Transverse colon (tissue), 4 donors: ENCODE measurements around the gene PCBD2. TPM values are rescaled to one million over a fixed set of nuclear protein-coding genes. Genes with fewer than 3 reads are reported as not detected.

Experiments
- DNase-seq: peaks from one replicate; pipeline ENCODE4 v3.0.0-alpha.2; 2019
- H3K27ac ChIP-seq, 4 donors: fragments of 200-600 bp; sonication (generic); 2 replicates each; pipeline ENCODE4 v1.5.1; 2016 to 2018; ENCODE audit warnings: inconsistent platforms in 4 of 4
- H3K27me3 ChIP-seq: fragments of 200-600 bp; sonication (generic); 2 replicates; pipeline ENCODE4 v1.5.1; 2017; ENCODE audit warnings: inconsistent platforms
- H3K36me3 ChIP-seq, 4 donors: fragments of 200-600 bp; sonication (generic); 2 replicates each; pipeline ENCODE4 v1.5.1; 2017 to 2019; ENCODE audit warnings: inconsistent platforms in 4 of 4
- H3K4me1 ChIP-seq, 4 donors: fragments of 200-600 bp; sonication (generic); 2 replicates each; pipeline ENCODE4 v1.5.1; 2017 to 2020; ENCODE audit warnings: inconsistent platforms in 4 of 4
- H3K4me3 ChIP-seq, 4 donors: fragments of 200-600 bp; sonication (generic); 1 replicate in 1 of 4; 2 replicates in 3 of 4; pipeline versions ENCODE4 v1.5.1 to v1.6.1; 2017 to 2019; ENCODE audit warnings: inconsistent platforms in 4 of 4
- H3K9me3 ChIP-seq, 2 donors: fragments of 200-600 bp; sonication (generic); 2 replicates each; pipeline ENCODE4 v1.5.1; 2017 to 2019; ENCODE audit warnings: inconsistent platforms in 2 of 2
- CTCF ChIP-seq, 5 experiments: fragments of 200-600 bp in 3 of 5; fragments of 450-650 bp in 2 of 5; sonication (generic) in 3 of 5; IDR thresholded peaks; 1 replicate in 2 of 5; 2 replicates in 3 of 5; pipeline ENCODE4 v1.5.1; 2016 to 2017; ENCODE audit warnings: antibody characterized with exemption in 5 of 5, inconsistent platforms in 3 of 5, mild to moderate bottlenecking in 2 of 5, moderate library complexity in 1 of 5
- EP300 ChIP-seq: sonication (generic); formaldehyde crosslinking; IDR thresholded peaks from one replicate; pipeline ENCODE4 v1.6.1; 2017; ENCODE audit warnings: antibody characterized with exemption, low read depth
- POLR2A ChIP-seq: fragments of 450-650 bp; IDR thresholded peaks from one replicate; pipeline ENCODE4 v1.6.1; 2016; ENCODE audit warnings: antibody characterized with exemption, mild to moderate bottlenecking, moderate library complexity
- POLR2AphosphoS5 ChIP-seq, 3 donors: sonication (generic); formaldehyde crosslinking; IDR thresholded peaks; one replicate each; pipeline ENCODE4 v1.6.1; 2016; ENCODE audit warnings: antibody characterized with exemption in 3 of 3
- WGBS, 2 donors: methylation state at CpG; one replicate each; pipeline ENCODE4 v1.1.5; 2018; ENCODE audit warnings: low coverage in 1 of 2; 5-methylcytosine and 5-hydroxymethylcytosine counted together
- in situ Hi-C, 4 donors: fragments of 200-750 bp; cut with MboI; loops; one replicate each; pipeline versions ENCODE4 v1.15.0 to v1.15.1; 2017; ENCODE audit warnings: low sequenced_read_pairs in 3 of 4, low pct_ligation_motif_present in 1 of 4, low pct_unique_long_range_greater_than_20kb in 1 of 4
- intact Hi-C: fragments of 100-400 bp; cut with DNase I; formaldehyde crosslinking; loops from one replicate; pipeline ENCODE4 v1.15.1; 2023; ENCODE audit warnings: low total_unique reads
- total RNA-seq, 4 donors: library from RNA; depleted of rRNA; stranded (reverse); fragments of >200 nt; gene quantifications; one replicate each; pipeline ENCODE4 v1.1.0, GENCODE V29; 2016

The PCBD2 gene
- total RNA-seq, 4 donors from 2014 or later, result 6.4 to 28.9 (median 11.6) TPM

GRCh38 chr5:134889335-134889734 is 15.6 kb upstream of the PCBD2 start:
- whole genome bisulfite sequencing, 2 donors, result 96% methylated on average over 8 of the region's 8 CpGs; no CpG with 5 or more reads in 1 of the 2 donors
- Histone ChIP-seq H3K27ac (no peak overlapping the region), H3K36me3 (peaks cover 0 to 7% (median 0%) of the 10 kb centered on the region in 4 donors), H3K4me3 (no peak overlapping the region), H3K9me3 (no peaks in the 10 kb centered on the region), H3K4me1 (no peaks in the 10 kb centered on the region), H3K27me3 (no peaks in the 10 kb centered on the region)
- in situ Hi-C loops (no loop called here), intact Hi-C loops (no loop called here)
- DNase-seq, result no peak
- TF ChIP-seq EP300 (no peak), POLR2AphosphoS5 (IDR thresholded peaks at IDR 0.05) (no peak), POLR2A (no peak), CTCF (IDR thresholded peaks at IDR 0.05) (no peak)

GRCh38 chr5:134891473-134891872 is 13.5 kb upstream of the PCBD2 start:
- no peak overlapping the region for H3K27ac ChIP-seq
- intact Hi-C loops, result no loop called here
- H3K4me1 ChIP-seq, result no peaks in the 10 kb centered on the region
- in situ Hi-C loops, result no loop called here
- WGBS, 2 donors, result 100% methylated on average over 1 of the region's 1 CpG
- no peak overlapping the region for H3K4me3 ChIP-seq
- TF ChIP-seq EP300, result no peak
- TF ChIP-seq CTCF (IDR thresholded peaks at IDR 0.05), result no peak
- no peak for TF ChIP-seq POLR2AphosphoS5 (IDR thresholded peaks at IDR 0.05)
- TF ChIP-seq POLR2A, result no peak
- peaks cover 0 to 7% (median 0%) of the 10 kb centered on the region in 4 donors for H3K36me3 ChIP-seq
- H3K27me3 ChIP-seq, result no peaks in the 10 kb centered on the region
- no peaks in the 10 kb centered on the region for H3K9me3 ChIP-seq
- DNase-seq, result no peak

GRCh38 chr5:134892282-134892681 is 12.6 kb upstream of the PCBD2 start:
- Histone ChIP-seq H3K9me3 (no peaks in the 10 kb centered on the region), H3K36me3 (peaks cover 0 to 7% (median 2%) of the 10 kb centered on the region in 4 donors), H3K4me3 (no peak overlapping the region), H3K27me3 (no peaks in the 10 kb centered on the region), H3K27ac (no peak overlapping the region), H3K4me1 (no peaks in the 10 kb centered on the region)
- intact Hi-C loops (no loop called here), in situ Hi-C loops (no loop called here)
- TF ChIP-seq EP300 (no peak), CTCF (IDR thresholded peaks at IDR 0.05) (no peak), POLR2A (no peak), POLR2AphosphoS5 (IDR thresholded peaks at IDR 0.05) (no peak)
- WGBS, 2 donors, result 82 to 87% methylated on average over 3 of the region's 3 CpGs
- no peak for DNase-seq

GRCh38 chr5:134892926-134893325 is 12.0 kb upstream of the PCBD2 start:
- Histone ChIP-seq H3K9me3 (no peaks in the 10 kb centered on the region), H3K27me3 (no peaks in the 10 kb centered on the region), H3K4me1 (no peaks in the 10 kb centered on the region), H3K27ac (no peak overlapping the region), H3K4me3 (no peak overlapping the region), H3K36me3 (peaks cover 0 to 7% (median 2%) of the 10 kb centered on the region in 4 donors)
- intact Hi-C loops, result no loop called here
- TF ChIP-seq POLR2A, result no peak
- TF ChIP-seq POLR2AphosphoS5 (IDR thresholded peaks at IDR 0.05), result no peak
- TF ChIP-seq CTCF (IDR thresholded peaks at IDR 0.05), result no peak
- no peak for TF ChIP-seq EP300
- in situ Hi-C loops, result no loop called here
- no peak for DNase-seq
- 92 to 100% methylated on average over 2 of the region's 2 CpGs for WGBS, 2 donors
